Liver (tissue), 9 donors: ENCODE measurements around the gene IZUMO2. TPM values are rescaled to one million over a fixed set of nuclear protein-coding genes. Genes with fewer than 3 reads are reported as not detected.
"Not testable (repeated sequence)": the region's sequence is repeated elsewhere in the genome, so short reads cannot be mapped to it uniquely, and the experiment has no call there.

Experiments used
- DNase-seq: peaks from one replicate; pipeline ENCODE4 v3.0.0-alpha.2; 2017; ENCODE audit warnings: low spot score
- H3K27ac ChIP-seq, 2 donors: one replicate each; pipeline ENCODE4 v1.7.0; 2013; ENCODE audit warnings: inconsistent platforms in 2 of 2, low read length in 2 of 2, control low read depth in 1 of 2, low read depth in 1 of 2, mild to moderate bottlenecking in 1 of 2
- H3K27me3 ChIP-seq, 4 donors: one replicate each; pipeline versions ENCODE4 v1.6.1 to v1.7.0; 2013; ENCODE audit warnings: low read length in 3 of 4, inconsistent platforms in 1 of 4, mild to moderate bottlenecking in 1 of 4, moderate library complexity in 1 of 4; ENCODE audit not compliant: control insufficient read depth in 4 of 4, insufficient read depth in 4 of 4
- H3K36me3 ChIP-seq, 4 donors: one replicate each; pipeline versions ENCODE4 v1.6.1 to v1.7.0; 2013; ENCODE audit warnings: low read length in 3 of 4, mild to moderate bottlenecking in 3 of 4, low read depth in 1 of 4, moderate library complexity in 1 of 4; ENCODE audit not compliant: control insufficient read depth in 4 of 4, insufficient read depth in 3 of 4
- H3K4me1 ChIP-seq, 4 donors: one replicate each; pipeline versions ENCODE4 v1.6.1 to v1.7.0; 2013; ENCODE audit warnings: low read length in 3 of 4, mild to moderate bottlenecking in 3 of 4, moderate library complexity in 1 of 4; ENCODE audit not compliant: control insufficient read depth in 4 of 4, insufficient read depth in 4 of 4
- H3K4me3 ChIP-seq, 3 donors: one replicate each; pipeline versions ENCODE4 v1.6.1 to v1.7.0; 2013; ENCODE audit warnings: low read length in 3 of 3, control low read depth in 1 of 3, low read depth in 1 of 3, mild to moderate bottlenecking in 1 of 3
- H3K9ac ChIP-seq, 2 donors: one replicate each; pipeline ENCODE4 v1.7.0; 2013; ENCODE audit warnings: low read length in 2 of 2, mild to moderate bottlenecking in 2 of 2, moderate library complexity in 2 of 2, control low read depth in 1 of 2, low read depth in 1 of 2
- H3K9me3 ChIP-seq, 4 donors: one replicate each; pipeline versions ENCODE4 v1.6.1 to v1.7.0; 2013; ENCODE audit warnings: low read length in 3 of 4; ENCODE audit not compliant: control insufficient read depth in 4 of 4
- EGR1 ChIP-seq, 2 donors: IDR thresholded peaks; 2 replicates each; pipeline ENCODE4 v1.6.1; 2016 to 2018; ENCODE audit warnings: antibody characterized with exemption in 2 of 2, low read depth in 2 of 2
- FOXA1 ChIP-seq: IDR thresholded peaks from 2 replicates; pipeline ENCODE4 v1.6.1; 2016; ENCODE audit warnings: antibody characterized with exemption
- FOXA2 ChIP-seq: IDR thresholded peaks from 2 replicates; pipeline ENCODE4 v1.6.1; 2016; ENCODE audit warnings: antibody characterized with exemption
- GABPA ChIP-seq, 2 donors: IDR thresholded peaks in 1 of 2; conservative IDR thresholded peaks in 1 of 2; 2 replicates each; pipeline ENCODE4 v1.6.1; 2016; ENCODE audit warnings: antibody characterized with exemption in 2 of 2, mild to moderate bottlenecking in 1 of 2, moderate library complexity in 1 of 2
- HNF4A ChIP-seq, 2 donors: conservative IDR thresholded peaks; 2 replicates each; pipeline ENCODE4 v1.6.1; 2016; ENCODE audit warnings: antibody characterized with exemption in 2 of 2, mild to moderate bottlenecking in 2 of 2
- HNF4G ChIP-seq: IDR thresholded peaks from 2 replicates; pipeline ENCODE4 v1.6.1; 2016; ENCODE audit warnings: antibody characterized with exemption
- JUND ChIP-seq, 2 donors: IDR thresholded peaks; 2 replicates each; pipeline ENCODE4 v1.6.1; 2016; ENCODE audit warnings: antibody characterized with exemption in 2 of 2
- NR2F2 ChIP-seq: IDR thresholded peaks from 2 replicates; pipeline ENCODE4 v1.6.1; 2016; ENCODE audit warnings: antibody characterized with exemption
- RAD21 ChIP-seq, 2 donors: IDR thresholded peaks; 2 replicates each; pipeline ENCODE4 v1.6.1; 2016; ENCODE audit warnings: antibody characterized with exemption in 2 of 2, mild to moderate bottlenecking in 2 of 2
- RXRA ChIP-seq, 2 donors: IDR thresholded peaks; 2 replicates each; pipeline ENCODE4 v1.6.1; 2017 to 2018; ENCODE audit warnings: antibody characterized with exemption in 2 of 2, mild to moderate bottlenecking in 1 of 2
- SP1 ChIP-seq: IDR thresholded peaks from 2 replicates; pipeline ENCODE4 v1.6.1; 2018; ENCODE audit warnings: antibody characterized with exemption, mild to moderate bottlenecking
- TAF1 ChIP-seq: conservative IDR thresholded peaks from 2 replicates; pipeline ENCODE4 v1.6.1; 2016; ENCODE audit warnings: antibody characterized with exemption, mild to moderate bottlenecking
- YY1 ChIP-seq: IDR thresholded peaks from 2 replicates; pipeline ENCODE4 v1.6.1; 2016; ENCODE audit warnings: antibody characterized with exemption, mild to moderate bottlenecking
- WGBS: extraction: QIAGEN DNeasy Blood & Tissue Kit; methylation state at CpG from one replicate; pipeline ENCODE4 v1.1.7; 2013; 5-methylcytosine and 5-hydroxymethylcytosine counted together
- polyA plus RNA-seq, 2 donors: library from polyadenylated mRNA; stranded (reverse) in 1 of 2; unstranded in 1 of 2; fragments of 200-250 nt in 1 of 2; fragments of >200 nt in 1 of 2; fragmentation: Nextera tagmentation in 1 of 2; extraction: Ambion mirVana in 1 of 2; gene quantifications; one replicate each; pipeline versions ENCODE4 v1.2.1 to v1.2.3, GENCODE V29; 2013 to 2015
- total RNA-seq, 2 donors: library from RNA; depleted of rRNA; stranded (reverse); fragments of >200 nt; gene quantifications; one replicate each; pipeline ENCODE4 v1.2.3, GENCODE V29; 2014
- TF ChIP-seq, protein P1 (sequence below): fragments of 150-350 bp; IDR thresholded peaks from 2 replicates; pipeline ENCODE4 v1.5.1; 2017; ENCODE audit warnings: improper control_type of control experiment, low read depth, low read length; ENCODE audit not compliant: missing input control
- TF ChIP-seq, protein P2 (sequence below): IDR thresholded peaks from 2 replicates; pipeline ENCODE4 v1.6.1; 2016; ENCODE audit warnings: antibody characterized with exemption
- TF ChIP-seq, protein P3 (sequence below): IDR thresholded peaks from 2 replicates; pipeline ENCODE4 v1.6.1; 2016; ENCODE audit warnings: antibody characterized with exemption
- TF ChIP-seq, protein P4 (sequence below): IDR thresholded peaks from 2 replicates; pipeline ENCODE4 v1.6.1; 2016; ENCODE audit warnings: antibody characterized with exemption
- TF ChIP-seq, protein P5 (sequence below): IDR thresholded peaks from 2 replicates; pipeline ENCODE4 v1.6.1; 2016; ENCODE audit warnings: antibody characterized with exemption, mild to moderate bottlenecking
- donor health status: healthy.
- donor health status: healthy.
- donor health status: healthy.
- donor health status: healthy.
- donor health status: healthy.

The IZUMO2 gene
- total and polyA plus RNA-seq, 4 donors = not detected

DNA sequence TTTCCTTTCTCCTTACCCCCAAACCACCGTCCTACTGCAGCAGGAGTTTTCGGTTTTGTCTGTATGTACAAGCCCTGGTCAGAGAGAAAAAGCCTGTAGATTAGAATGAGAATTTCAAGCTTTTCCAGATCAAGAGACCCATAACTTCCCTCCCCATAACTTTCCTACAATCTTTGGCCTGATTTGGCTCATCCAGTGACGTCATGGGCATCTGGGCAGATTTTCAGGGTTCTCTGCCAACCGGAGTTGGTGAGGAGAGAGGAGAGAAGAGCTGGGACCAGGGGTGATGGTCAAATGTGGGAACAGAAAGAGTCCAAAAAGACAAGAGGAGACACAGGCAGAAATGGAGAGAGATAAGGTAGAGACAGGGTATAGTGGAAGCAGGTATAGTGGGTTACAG, 10.5 kb downstream of the IZUMO2 start (continued):
- TF ChIP-seq NR2F2 (no peak), TAF1 (no peak), FOXA2 (no peak)

DNA sequence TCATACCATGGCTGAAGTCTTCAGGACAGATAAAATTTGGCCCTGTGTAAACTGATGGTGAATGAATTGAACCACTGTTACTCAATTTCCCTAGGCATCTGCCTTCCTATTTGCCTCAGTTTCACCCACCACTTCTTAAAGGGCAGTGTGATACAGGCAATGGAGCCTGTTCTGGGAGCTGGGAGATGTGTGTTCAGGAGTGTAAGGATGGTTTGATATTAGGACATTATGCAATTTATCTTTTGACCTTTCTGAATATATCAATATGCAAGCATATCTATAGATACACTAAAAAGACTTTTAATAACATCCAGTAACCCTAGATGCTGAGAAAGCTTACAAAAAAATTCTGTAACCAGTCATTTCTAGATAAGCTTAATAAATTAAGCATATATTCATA, 14.6 kb downstream of the IZUMO2 start:
- no peak for DNase-seq
- Histone ChIP-seq H3K27me3 (no peaks in the 10 kb centered on the region), H3K4me3 (no peak overlapping the region), H3K4me1 (peaks cover 0 to 10% (median 1%) of the 10 kb centered on the region in 4 donors), H3K9ac (no peak overlapping the region), H3K36me3 (no peaks in the 10 kb centered on the region), H3K9me3 (no peaks in the 10 kb centered on the region), H3K27ac (no peak overlapping the region)
- peak in 1 of 2 donors; percentile 2 for TF ChIP-seq GABPA (IDR thresholded peaks at IDR 0.05 in 1 of 2, conservative IDR thresholded peaks at IDR 0.05 in 1 of 2)
- no peak for TF ChIP-seq TAF1
- TF ChIP-seq HNF4G = no peak

DNA sequence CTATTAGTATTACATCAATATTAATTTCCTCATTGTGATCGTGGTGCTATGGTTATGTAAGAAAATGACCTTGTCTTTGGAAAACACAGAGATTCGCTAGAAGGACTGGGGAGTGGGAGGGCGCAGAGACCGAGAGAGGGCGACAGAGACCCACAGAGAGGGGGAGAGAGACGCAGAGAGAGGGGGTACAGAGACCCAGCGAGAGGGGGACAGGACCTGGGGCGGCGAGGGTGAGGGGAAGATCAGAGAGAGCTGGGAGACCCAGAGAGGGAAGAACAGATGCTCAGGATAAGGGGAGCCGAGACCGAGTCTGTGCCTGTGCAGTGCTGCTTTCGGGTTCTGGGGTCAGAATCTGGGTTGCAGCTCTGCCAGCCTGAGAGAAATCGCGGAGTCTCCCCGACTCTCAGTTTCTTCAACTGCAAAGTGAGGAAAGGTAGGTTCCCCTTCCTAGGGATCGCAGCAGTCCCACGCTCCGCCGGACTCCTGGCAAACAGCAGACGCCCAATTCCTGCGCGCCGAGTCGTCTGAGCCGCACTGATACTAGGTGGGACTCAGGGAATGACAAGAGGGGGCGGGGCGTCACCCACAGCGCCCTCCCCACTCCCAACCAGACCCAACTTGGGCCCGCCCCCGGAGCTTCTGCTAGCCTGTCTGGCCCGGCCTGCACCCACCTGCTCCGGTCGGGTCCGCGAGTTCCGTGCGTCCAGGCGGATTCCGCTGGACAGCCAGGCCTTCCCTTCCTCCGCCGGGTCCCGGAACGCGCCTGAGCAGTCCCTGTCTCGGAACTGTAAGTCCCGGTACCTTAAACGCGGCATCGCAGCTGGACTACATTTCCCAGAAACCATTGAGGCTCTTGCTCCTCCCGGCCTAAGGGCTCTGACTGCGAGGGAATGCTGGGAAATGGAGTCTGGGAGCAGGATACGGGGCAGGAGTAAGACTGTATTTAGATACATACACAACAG, 15.3 kb downstream of the IZUMO2 start:
- TF ChIP-seq NR2F2 = peak; percentile 10
- TF ChIP-seq, protein P1, sequence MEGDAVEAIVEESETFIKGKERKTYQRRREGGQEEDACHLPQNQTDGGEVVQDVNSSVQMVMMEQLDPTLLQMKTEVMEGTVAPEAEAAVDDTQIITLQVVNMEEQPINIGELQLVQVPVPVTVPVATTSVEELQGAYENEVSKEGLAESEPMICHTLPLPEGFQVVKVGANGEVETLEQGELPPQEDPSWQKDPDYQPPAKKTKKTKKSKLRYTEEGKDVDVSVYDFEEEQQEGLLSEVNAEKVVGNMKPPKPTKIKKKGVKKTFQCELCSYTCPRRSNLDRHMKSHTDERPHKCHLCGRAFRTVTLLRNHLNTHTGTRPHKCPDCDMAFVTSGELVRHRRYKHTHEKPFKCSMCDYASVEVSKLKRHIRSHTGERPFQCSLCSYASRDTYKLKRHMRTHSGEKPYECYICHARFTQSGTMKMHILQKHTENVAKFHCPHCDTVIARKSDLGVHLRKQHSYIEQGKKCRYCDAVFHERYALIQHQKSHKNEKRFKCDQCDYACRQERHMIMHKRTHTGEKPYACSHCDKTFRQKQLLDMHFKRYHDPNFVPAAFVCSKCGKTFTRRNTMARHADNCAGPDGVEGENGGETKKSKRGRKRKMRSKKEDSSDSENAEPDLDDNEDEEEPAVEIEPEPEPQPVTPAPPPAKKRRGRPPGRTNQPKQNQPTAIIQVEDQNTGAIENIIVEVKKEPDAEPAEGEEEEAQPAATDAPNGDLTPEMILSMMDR = peak; percentile 30
- no peak for TF ChIP-seq JUND (IDR thresholded peaks at IDR 0.05)
- TF ChIP-seq HNF4A (conservative IDR thresholded peaks at IDR 0.05) = peak in 1 of 2 donors; percentile 3
- TF ChIP-seq TAF1 = no peak
- no peak for TF ChIP-seq FOXA2
- no peak for TF ChIP-seq FOXA1
- TF ChIP-seq SP1 = no peak
- TF ChIP-seq, protein P2, sequence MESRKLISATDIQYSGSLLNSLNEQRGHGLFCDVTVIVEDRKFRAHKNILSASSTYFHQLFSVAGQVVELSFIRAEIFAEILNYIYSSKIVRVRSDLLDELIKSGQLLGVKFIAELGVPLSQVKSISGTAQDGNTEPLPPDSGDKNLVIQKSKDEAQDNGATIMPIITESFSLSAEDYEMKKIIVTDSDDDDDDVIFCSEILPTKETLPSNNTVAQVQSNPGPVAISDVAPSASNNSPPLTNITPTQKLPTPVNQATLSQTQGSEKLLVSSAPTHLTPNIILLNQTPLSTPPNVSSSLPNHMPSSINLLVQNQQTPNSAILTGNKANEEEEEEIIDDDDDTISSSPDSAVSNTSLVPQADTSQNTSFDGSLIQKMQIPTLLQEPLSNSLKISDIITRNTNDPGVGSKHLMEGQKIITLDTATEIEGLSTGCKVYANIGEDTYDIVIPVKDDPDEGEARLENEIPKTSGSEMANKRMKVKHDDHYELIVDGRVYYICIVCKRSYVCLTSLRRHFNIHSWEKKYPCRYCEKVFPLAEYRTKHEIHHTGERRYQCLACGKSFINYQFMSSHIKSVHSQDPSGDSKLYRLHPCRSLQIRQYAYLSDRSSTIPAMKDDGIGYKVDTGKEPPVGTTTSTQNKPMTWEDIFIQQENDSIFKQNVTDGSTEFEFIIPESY = no peak
- TF ChIP-seq, protein P3, sequence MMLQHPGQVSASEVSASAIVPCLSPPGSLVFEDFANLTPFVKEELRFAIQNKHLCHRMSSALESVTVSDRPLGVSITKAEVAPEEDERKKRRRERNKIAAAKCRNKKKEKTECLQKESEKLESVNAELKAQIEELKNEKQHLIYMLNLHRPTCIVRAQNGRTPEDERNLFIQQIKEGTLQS = no peak
- TF ChIP-seq, protein P4, sequence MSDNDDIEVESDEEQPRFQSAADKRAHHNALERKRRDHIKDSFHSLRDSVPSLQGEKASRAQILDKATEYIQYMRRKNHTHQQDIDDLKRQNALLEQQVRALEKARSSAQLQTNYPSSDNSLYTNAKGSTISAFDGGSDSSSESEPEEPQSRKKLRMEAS = no peak
- TF ChIP-seq GABPA (IDR thresholded peaks at IDR 0.05 in 1 of 2, conservative IDR thresholded peaks at IDR 0.05 in 1 of 2) = peak in 1 of 2 donors; percentile 17
- TF ChIP-seq, protein P5, sequence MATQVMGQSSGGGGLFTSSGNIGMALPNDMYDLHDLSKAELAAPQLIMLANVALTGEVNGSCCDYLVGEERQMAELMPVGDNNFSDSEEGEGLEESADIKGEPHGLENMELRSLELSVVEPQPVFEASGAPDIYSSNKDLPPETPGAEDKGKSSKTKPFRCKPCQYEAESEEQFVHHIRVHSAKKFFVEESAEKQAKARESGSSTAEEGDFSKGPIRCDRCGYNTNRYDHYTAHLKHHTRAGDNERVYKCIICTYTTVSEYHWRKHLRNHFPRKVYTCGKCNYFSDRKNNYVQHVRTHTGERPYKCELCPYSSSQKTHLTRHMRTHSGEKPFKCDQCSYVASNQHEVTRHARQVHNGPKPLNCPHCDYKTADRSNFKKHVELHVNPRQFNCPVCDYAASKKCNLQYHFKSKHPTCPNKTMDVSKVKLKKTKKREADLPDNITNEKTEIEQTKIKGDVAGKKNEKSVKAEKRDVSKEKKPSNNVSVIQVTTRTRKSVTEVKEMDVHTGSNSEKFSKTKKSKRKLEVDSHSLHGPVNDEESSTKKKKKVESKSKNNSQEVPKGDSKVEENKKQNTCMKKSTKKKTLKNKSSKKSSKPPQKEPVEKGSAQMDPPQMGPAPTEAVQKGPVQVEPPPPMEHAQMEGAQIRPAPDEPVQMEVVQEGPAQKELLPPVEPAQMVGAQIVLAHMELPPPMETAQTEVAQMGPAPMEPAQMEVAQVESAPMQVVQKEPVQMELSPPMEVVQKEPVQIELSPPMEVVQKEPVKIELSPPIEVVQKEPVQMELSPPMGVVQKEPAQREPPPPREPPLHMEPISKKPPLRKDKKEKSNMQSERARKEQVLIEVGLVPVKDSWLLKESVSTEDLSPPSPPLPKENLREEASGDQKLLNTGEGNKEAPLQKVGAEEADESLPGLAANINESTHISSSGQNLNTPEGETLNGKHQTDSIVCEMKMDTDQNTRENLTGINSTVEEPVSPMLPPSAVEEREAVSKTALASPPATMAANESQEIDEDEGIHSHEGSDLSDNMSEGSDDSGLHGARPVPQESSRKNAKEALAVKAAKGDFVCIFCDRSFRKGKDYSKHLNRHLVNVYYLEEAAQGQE = no peak
- no peak for TF ChIP-seq RXRA (IDR thresholded peaks at IDR 0.05)
- TF ChIP-seq EGR1 (IDR thresholded peaks at IDR 0.05; ENCODE audit: low read depth in 2 of 2) = no peak
- no peak for TF ChIP-seq HNF4G
- peak; percentile 68 to 71 for TF ChIP-seq RAD21 (IDR thresholded peaks at IDR 0.05)
- no peak for TF ChIP-seq YY1
- DNase-seq = peak; percentile 72
- H3K9ac ChIP-seq = peak overlapping the region; percentile 12 to 79
- no peaks in the 10 kb centered on the region for H3K36me3 ChIP-seq
- H3K4me3 ChIP-seq = peak overlapping the region; percentile 56 to 94 (median 74)
- 1% methylated on average over 52 of the region's 52 CpGs for WGBS
- no peaks in the 10 kb centered on the region for H3K27me3 ChIP-seq
- H3K27ac ChIP-seq = peak overlapping the region; percentile 61 to 75
- H3K4me1 ChIP-seq = peaks cover 0 to 10% (median 1%) of the 10 kb centered on the region in 4 donors
- H3K9me3 ChIP-seq = no peaks in the 10 kb centered on the region

DNA sequence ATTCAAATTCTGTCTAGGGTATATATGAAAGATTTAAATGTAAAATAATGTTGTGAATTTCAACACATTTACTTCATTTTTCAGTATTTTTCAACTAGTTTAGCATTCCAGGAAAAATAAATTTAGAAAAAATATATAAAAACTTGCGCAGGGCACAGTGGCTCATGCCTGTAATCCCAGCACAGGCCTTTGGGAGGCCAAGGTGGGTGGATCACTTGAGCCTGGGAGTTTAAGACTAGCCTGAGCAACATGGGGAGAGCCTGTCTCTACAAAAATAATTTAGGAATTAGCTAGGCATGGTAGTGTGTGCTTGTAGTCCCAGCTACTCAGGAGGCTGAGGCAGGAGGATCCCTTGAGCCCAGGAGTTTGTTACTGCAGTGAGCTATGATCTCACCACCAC, 21.2 kb downstream of the IZUMO2 start:
- not testable (repeated sequence) for H3K27me3 ChIP-seq, DNase-seq
- WGBS = 97% methylated on average over 1 of the region's 1 CpG

More for the DNA sequence above, 21.2 kb downstream of the IZUMO2 start:
- not testable (repeated sequence) for H3K4me3 ChIP-seq, H3K4me1 ChIP-seq, H3K9ac ChIP-seq, H3K9me3 ChIP-seq, H3K36me3 ChIP-seq, H3K27ac ChIP-seq
